ENCODE data around the gene PDCD1LG2.

- no peak for TF ChIP-seq POLR2A (IDR thresholded peaks at IDR 0.05)
- TF ChIP-seq CTCF (IDR thresholded peaks at IDR 0.05) = no peak
Measured at GRCh38 chr9:5510989-5511388, 658 bp downstream of the PDCD1LG2 start.
